Neural cell (in vitro differentiated cells): ENCODE data around the gene PSMB4.

ENCODE experiments used
- EZH2 ChIP-seq: fragments of 200-600, 300-800 bp; shearing (Covaris generic), sonication (generic); IDR thresholded peaks from 2 replicates; pipeline ENCODE4 v1.6.1; 2014; ENCODE audit warnings: antibody characterized with exemption, low read length, borderline replicate concordance, mild to moderate bottlenecking; ENCODE audit not compliant: insufficient read depth, poor library complexity, severe bottlenecking
- MXI1 ChIP-seq: fragments of 450-650 bp; conservative IDR thresholded peaks from 2 replicates; pipeline ENCODE4 v1.6.1; 2014; ENCODE audit warnings: antibody characterized with exemption, mild to moderate bottlenecking; ENCODE audit not compliant: poor library complexity, severe bottlenecking
- RAD21 ChIP-seq: fragments of 450-650 bp; conservative IDR thresholded peaks from 2 replicates; pipeline ENCODE4 v1.6.1; 2014; ENCODE audit warnings: antibody characterized with exemption, mild to moderate bottlenecking, moderate library complexity
- REST ChIP-seq: IDR thresholded peaks from 2 replicates; pipeline ENCODE4 v1.6.1; 2012; ENCODE audit warnings: borderline replicate concordance
- SMC3 ChIP-seq: fragments of 450-650 bp; conservative IDR thresholded peaks from 2 replicates; pipeline ENCODE4 v1.6.1; 2014; ENCODE audit warnings: antibody characterized with exemption, mild to moderate bottlenecking, moderate library complexity; ENCODE audit not compliant: poor library complexity
- TAF1 ChIP-seq: IDR thresholded peaks from 2 replicates; pipeline ENCODE4 v1.6.1; 2012; ENCODE audit warnings: low read depth
- TF ChIP-seq, protein P1 (sequence below): fragments of 450-650 bp; IDR thresholded peaks from 2 replicates; pipeline ENCODE4 v1.5.1; 2014; ENCODE audit warnings: antibody characterized with exemption, mild to moderate bottlenecking, moderate library complexity; ENCODE audit not compliant: poor library complexity, severe bottlenecking

GRCh38 chr1:151368393-151369301, 30.7 kb upstream of the PSMB4 start:
- TF ChIP-seq SMC3: no peak
- no peak for TF ChIP-seq REST
- TF ChIP-seq, protein P1, sequence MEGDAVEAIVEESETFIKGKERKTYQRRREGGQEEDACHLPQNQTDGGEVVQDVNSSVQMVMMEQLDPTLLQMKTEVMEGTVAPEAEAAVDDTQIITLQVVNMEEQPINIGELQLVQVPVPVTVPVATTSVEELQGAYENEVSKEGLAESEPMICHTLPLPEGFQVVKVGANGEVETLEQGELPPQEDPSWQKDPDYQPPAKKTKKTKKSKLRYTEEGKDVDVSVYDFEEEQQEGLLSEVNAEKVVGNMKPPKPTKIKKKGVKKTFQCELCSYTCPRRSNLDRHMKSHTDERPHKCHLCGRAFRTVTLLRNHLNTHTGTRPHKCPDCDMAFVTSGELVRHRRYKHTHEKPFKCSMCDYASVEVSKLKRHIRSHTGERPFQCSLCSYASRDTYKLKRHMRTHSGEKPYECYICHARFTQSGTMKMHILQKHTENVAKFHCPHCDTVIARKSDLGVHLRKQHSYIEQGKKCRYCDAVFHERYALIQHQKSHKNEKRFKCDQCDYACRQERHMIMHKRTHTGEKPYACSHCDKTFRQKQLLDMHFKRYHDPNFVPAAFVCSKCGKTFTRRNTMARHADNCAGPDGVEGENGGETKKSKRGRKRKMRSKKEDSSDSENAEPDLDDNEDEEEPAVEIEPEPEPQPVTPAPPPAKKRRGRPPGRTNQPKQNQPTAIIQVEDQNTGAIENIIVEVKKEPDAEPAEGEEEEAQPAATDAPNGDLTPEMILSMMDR: no peak
- TF ChIP-seq EZH2: no peak
- no peak for TF ChIP-seq MXI1
- TF ChIP-seq TAF1: no peak
- no peak for TF ChIP-seq RAD21
